Effector memory CD8-positive, alpha-beta T cell (primary cell): Measurements from ENCODE around the gene DLGAP3.
"Not testable (repeated sequence)": the region's sequence is repeated elsewhere in the genome, so short reads cannot be mapped to it uniquely, and the experiment has no call there.

Source experiments
- ATAC-seq: fragments of 150-1000 bp; cut with Tn5 transposase; replicated peaks from 2 replicates; pipeline ENCODE4 v1.10.0; 2021; ENCODE audit warnings: mild to moderate bottlenecking, moderate library complexity
- DNase-seq, 3 experiments: peaks; one replicate each; pipeline ENCODE4 v3.0.0; 2021
- H3K27ac Mint-ChIP-seq, 2 donors: one replicate each; pipeline ENCODE4 v1.8.0; 2022; ENCODE audit warnings: mild to moderate bottlenecking in 2 of 2, mixed read lengths in 2 of 2, moderate library complexity in 2 of 2
- H3K27me3 Mint-ChIP-seq, 2 donors: one replicate each; pipeline ENCODE4 v1.8.0; 2022; ENCODE audit warnings: mixed read lengths in 2 of 2
- H3K36me3 Mint-ChIP-seq: one replicate; pipeline ENCODE4 v1.8.0; 2022; ENCODE audit warnings: mild to moderate bottlenecking, moderate library complexity, mixed read lengths; ENCODE audit not compliant: insufficient read depth
- H3K4me1 Mint-ChIP-seq, 2 donors: one replicate each; pipeline ENCODE4 v1.8.0; 2022; ENCODE audit warnings: low read depth in 2 of 2, mixed read lengths in 2 of 2
- H3K4me3 Mint-ChIP-seq, 2 donors: one replicate each; pipeline ENCODE4 v1.8.0; 2022; ENCODE audit warnings: mild to moderate bottlenecking in 2 of 2, mixed read lengths in 2 of 2, moderate library complexity in 2 of 2
- H3K9me3 Mint-ChIP-seq, 2 donors: one replicate each; pipeline ENCODE4 v1.8.0; 2022; ENCODE audit warnings: mixed read lengths in 2 of 2

Gene DLGAP3

GRCh38 chr1:34950428-34950827 is 21.0 kb upstream of the DLGAP3 start:
- Mint-ChIP-seq H3K36me3 (peaks cover 5% of the 10 kb centered on the region), H3K9me3 (no peaks in the 10 kb centered on the region), H3K4me1 (no peaks in the 10 kb centered on the region), H3K27me3 (peaks cover 36 to 45% of the 10 kb centered on the region in 2 donors), H3K4me3 (no peak overlapping the region), H3K27ac (no peak overlapping the region)
- ATAC-seq (no peak), DNase-seq (no peak)

GRCh38 chr1:34948739-34949138 is 19.3 kb upstream of the DLGAP3 start:
- not testable (repeated sequence) for H3K27ac Mint-ChIP-seq, H3K4me1 Mint-ChIP-seq, DNase-seq, H3K36me3 Mint-ChIP-seq, H3K9me3 Mint-ChIP-seq, H3K4me3 Mint-ChIP-seq, ATAC-seq
- H3K27me3 Mint-ChIP-seq: peaks cover 30 to 45% of the 10 kb centered on the region in 2 donors

- peaks cover 21 to 42% of the 10 kb centered on the region in 2 donors for H3K27me3 Mint-ChIP-seq
- H3K36me3 Mint-ChIP-seq, H3K4me3 Mint-ChIP-seq, H3K9me3 Mint-ChIP-seq, ATAC-seq, DNase-seq, H3K4me1 Mint-ChIP-seq, H3K27ac Mint-ChIP-seq: not testable (repeated sequence)
These were observed 18.3 kb upstream of the DLGAP3 start for GRCh38 chr1:34947641-34948314.

GRCh38 chr1:34946211-34946610 is 16.8 kb upstream of the DLGAP3 start:
- Mint-ChIP-seq H3K27me3 (peaks cover 11 to 26% of the 10 kb centered on the region in 2 donors), H3K4me1 (no peaks in the 10 kb centered on the region), H3K4me3 (no peak overlapping the region), H3K27ac (no peak overlapping the region), H3K36me3 (no peaks in the 10 kb centered on the region), H3K9me3 (no peaks in the 10 kb centered on the region)
- no peak for ATAC-seq
- DNase-seq: no peak

GRCh38 chr1:34941798-34942197 is 12.3 kb upstream of the DLGAP3 start:
- not testable (repeated sequence) for H3K4me3 Mint-ChIP-seq, DNase-seq, H3K27ac Mint-ChIP-seq, ATAC-seq, H3K9me3 Mint-ChIP-seq, H3K4me1 Mint-ChIP-seq, H3K36me3 Mint-ChIP-seq
- peaks cover 26 to 28% of the 10 kb centered on the region in 2 donors for H3K27me3 Mint-ChIP-seq

GRCh38 chr1:34930702-34931071 is 1.2 kb upstream of the DLGAP3 start:
- no peaks in the 10 kb centered on the region for H3K36me3 Mint-ChIP-seq
- no peaks in the 10 kb centered on the region for H3K9me3 Mint-ChIP-seq
- H3K4me1 Mint-ChIP-seq: peaks cover 6 to 7% of the 10 kb centered on the region in 2 donors
- peak overlapping the region; percentile 51 to 57 for H3K4me3 Mint-ChIP-seq
- DNase-seq: no peak
- no peak for ATAC-seq
- peaks cover 40 to 45% of the 10 kb centered on the region in 2 donors for H3K27me3 Mint-ChIP-seq
- H3K27ac Mint-ChIP-seq: no peak overlapping the region

- H3K27me3 Mint-ChIP-seq: peaks cover 46 to 51% of the 10 kb centered on the region in 2 donors
- peak; percentile 21 for ATAC-seq
- no peaks in the 10 kb centered on the region for H3K36me3 Mint-ChIP-seq
- H3K27ac Mint-ChIP-seq: no peak overlapping the region
- no peaks in the 10 kb centered on the region for H3K9me3 Mint-ChIP-seq
- DNase-seq: no peak
- peak overlapping the region; percentile 51 to 57 for H3K4me3 Mint-ChIP-seq
- H3K4me1 Mint-ChIP-seq: peaks cover 6 to 7% of the 10 kb centered on the region in 2 donors
These were observed 627 bp upstream of the DLGAP3 start for GRCh38 chr1:34929853-34930701.

GRCh38 chr1:34928699-34929496 is 552 bp downstream of the DLGAP3 start:
- Mint-ChIP-seq H3K4me3 (peak overlapping the region; percentile 59 to 68), H3K4me1 (peaks cover 6 to 7% of the 10 kb centered on the region in 2 donors), H3K27me3 (peaks cover 57 to 63% of the 10 kb centered on the region in 2 donors), H3K9me3 (no peaks in the 10 kb centered on the region), H3K36me3 (no peaks in the 10 kb centered on the region), H3K27ac (peak overlapping the region in 1 of 2 donors; percentile 11)
- no peak for DNase-seq
- peak; percentile 54 for ATAC-seq

GRCh38 chr1:34928066-34928696 is 1.3 kb downstream of the DLGAP3 start:
- DNase-seq: no peak
- Mint-ChIP-seq H3K4me3 (peak overlapping the region; percentile 59 to 68), H3K27me3 (peaks cover 65 to 70% of the 10 kb centered on the region in 2 donors), H3K9me3 (no peaks in the 10 kb centered on the region), H3K27ac (peak overlapping the region in 1 of 2 donors; percentile 11), H3K4me1 (peaks cover 6 to 7% of the 10 kb centered on the region in 2 donors), H3K36me3 (no peaks in the 10 kb centered on the region)
- ATAC-seq: no peak

GRCh38 chr1:34927316-34927715 is 2.1 kb downstream of the DLGAP3 start:
- Mint-ChIP-seq H3K27me3 (peaks cover 73 to 78% of the 10 kb centered on the region in 2 donors), H3K9me3 (no peaks in the 10 kb centered on the region), H3K27ac (no peak overlapping the region), H3K36me3 (no peaks in the 10 kb centered on the region), H3K4me3 (no peak overlapping the region), H3K4me1 (peaks cover 6 to 7% of the 10 kb centered on the region in 2 donors)
- ATAC-seq (no peak), DNase-seq (no peak)

GRCh38 chr1:34926894-34927293 is 2.6 kb downstream of the DLGAP3 start:
- H3K27me3 Mint-ChIP-seq: peaks cover 73 to 83% of the 10 kb centered on the region in 2 donors
- no peak overlapping the region for H3K27ac Mint-ChIP-seq
- H3K9me3 Mint-ChIP-seq: no peaks in the 10 kb centered on the region
- no peaks in the 10 kb centered on the region for H3K36me3 Mint-ChIP-seq
- no peak overlapping the region for H3K4me3 Mint-ChIP-seq
- no peak for DNase-seq
- peaks cover 6 to 7% of the 10 kb centered on the region in 2 donors for H3K4me1 Mint-ChIP-seq
- no peak for ATAC-seq

- H3K27me3 Mint-ChIP-seq: peaks cover 79 to 90% of the 10 kb centered on the region in 2 donors
- no peaks in the 10 kb centered on the region for H3K9me3 Mint-ChIP-seq
These were observed 3.3 kb downstream of the DLGAP3 start for GRCh38 chr1:34926156-34926555.

GRCh38 chr1:34925730-34926129 is 3.7 kb downstream of the DLGAP3 start:
- no peak overlapping the region for H3K4me3 Mint-ChIP-seq
- peaks cover 6 to 7% of the 10 kb centered on the region in 2 donors for H3K4me1 Mint-ChIP-seq
- DNase-seq (no peak), ATAC-seq (no peak)
- no peaks in the 10 kb centered on the region for H3K9me3 Mint-ChIP-seq
- peaks cover 80 to 91% of the 10 kb centered on the region in 2 donors for H3K27me3 Mint-ChIP-seq
- no peaks in the 10 kb centered on the region for H3K36me3 Mint-ChIP-seq
- H3K27ac Mint-ChIP-seq: no peak overlapping the region

More at GRCh38 chr1:34926156-34926555, 3.3 kb downstream of the DLGAP3 start:
- Mint-ChIP-seq H3K4me3 (no peak overlapping the region), H3K4me1 (peaks cover 6 to 7% of the 10 kb centered on the region in 2 donors), H3K36me3 (no peaks in the 10 kb centered on the region), H3K27ac (no peak overlapping the region)
- DNase-seq: no peak
- ATAC-seq: no peak
